Adrenal gland (tissue), 5 donors: ENCODE data around the gene HOXB2.

Source experiments
- POLR2A ChIP-seq, 2 donors: fragments of 450-650 bp; IDR thresholded peaks; one replicate each; pipeline ENCODE4 v1.6.1; 2017; ENCODE audit warnings: antibody characterized with exemption in 2 of 2, mild to moderate bottlenecking in 2 of 2, moderate library complexity in 1 of 2
- TF ChIP-seq, protein P1 (sequence below), 6 experiments: fragments of 450-650 bp in 4 of 6; fragments of 200-600 bp in 2 of 6; sonication (generic) in 1 of 6; IDR thresholded peaks; 1 replicate in 5 of 6; 2 replicates in 1 of 6; pipeline versions ENCODE4 v1.5.1 to v1.8.0; 2016 to 2021; ENCODE audit warnings: antibody characterized with exemption in 6 of 6, mild to moderate bottlenecking in 2 of 6, moderate library complexity in 1 of 6
- donor health status: DM: no; HTN: no; CAD: no.

DNA sequence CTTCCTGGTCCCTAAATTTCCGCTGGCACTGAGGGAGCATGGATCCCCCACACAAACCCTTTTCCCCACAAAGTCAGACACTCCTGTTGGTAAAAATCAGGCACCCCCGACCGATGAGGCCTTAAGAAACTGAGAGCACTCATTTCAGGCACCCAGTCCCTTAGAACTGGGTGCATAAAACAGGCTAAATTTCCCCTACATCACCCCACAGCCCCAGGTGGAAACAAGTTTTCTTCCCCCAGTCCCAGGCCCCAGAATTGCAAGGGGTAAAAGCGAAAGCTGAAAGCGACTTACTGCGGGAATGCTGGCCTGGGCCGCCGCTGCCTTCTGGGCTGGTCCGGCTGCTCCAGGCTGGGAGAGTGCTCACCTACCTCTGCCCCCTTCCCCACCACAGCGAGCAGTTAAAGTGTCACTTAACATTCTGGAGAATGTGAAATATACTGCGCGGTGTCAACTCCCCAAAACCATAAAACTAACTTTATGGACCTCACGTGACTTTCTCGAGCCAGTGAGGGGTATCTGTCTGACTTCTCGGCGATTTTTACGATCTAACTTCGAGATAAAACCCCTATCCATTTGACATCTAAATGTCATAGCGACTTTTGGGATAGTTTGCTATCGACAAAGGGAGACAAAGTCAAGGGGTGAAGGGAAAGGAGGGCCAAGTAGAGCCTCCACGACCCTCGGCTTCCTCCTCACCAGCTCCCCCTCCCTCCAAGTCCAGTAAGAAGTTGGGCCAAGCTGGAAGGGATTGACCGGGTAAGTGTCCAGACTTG, 45.1 kb upstream of the HOXB2 start, which contains the start of gene HOXB3:
- no peak for TF ChIP-seq POLR2A (IDR thresholded peaks at IDR 0.05)
- TF ChIP-seq, protein P1, sequence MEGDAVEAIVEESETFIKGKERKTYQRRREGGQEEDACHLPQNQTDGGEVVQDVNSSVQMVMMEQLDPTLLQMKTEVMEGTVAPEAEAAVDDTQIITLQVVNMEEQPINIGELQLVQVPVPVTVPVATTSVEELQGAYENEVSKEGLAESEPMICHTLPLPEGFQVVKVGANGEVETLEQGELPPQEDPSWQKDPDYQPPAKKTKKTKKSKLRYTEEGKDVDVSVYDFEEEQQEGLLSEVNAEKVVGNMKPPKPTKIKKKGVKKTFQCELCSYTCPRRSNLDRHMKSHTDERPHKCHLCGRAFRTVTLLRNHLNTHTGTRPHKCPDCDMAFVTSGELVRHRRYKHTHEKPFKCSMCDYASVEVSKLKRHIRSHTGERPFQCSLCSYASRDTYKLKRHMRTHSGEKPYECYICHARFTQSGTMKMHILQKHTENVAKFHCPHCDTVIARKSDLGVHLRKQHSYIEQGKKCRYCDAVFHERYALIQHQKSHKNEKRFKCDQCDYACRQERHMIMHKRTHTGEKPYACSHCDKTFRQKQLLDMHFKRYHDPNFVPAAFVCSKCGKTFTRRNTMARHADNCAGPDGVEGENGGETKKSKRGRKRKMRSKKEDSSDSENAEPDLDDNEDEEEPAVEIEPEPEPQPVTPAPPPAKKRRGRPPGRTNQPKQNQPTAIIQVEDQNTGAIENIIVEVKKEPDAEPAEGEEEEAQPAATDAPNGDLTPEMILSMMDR (IDR thresholded peaks at IDR 0.05): no peak
